HAP-1 (cell line): ENCODE measurements around the gene ITPK1.

ENCODE experiments used
- DNase-seq, 2 experiments: peaks; one replicate each; pipeline ENCODE4 v3.0.0-alpha.2; 2016 to 2020; ENCODE audit warnings: low spot score in 2 of 2
- H3K27me3 ChIP-seq: fragments of 250-450 bp; sonication (Bioruptor Pico); 2 replicates; pipeline ENCODE4 v1.5.1; 2020; ENCODE audit warnings: low read depth, mild to moderate bottlenecking, moderate library complexity
- H3K36me3 ChIP-seq: fragments of 250-450 bp; sonication (Bioruptor Pico); replicated peaks from 2 replicates; pipeline ENCODE4 v1.5.1; 2020; ENCODE audit warnings: mild to moderate bottlenecking
- H3K4me1 ChIP-seq: fragments of 250-450 bp; sonication (Bioruptor Pico); 2 replicates; pipeline ENCODE4 v1.5.1; 2020; ENCODE audit warnings: mild to moderate bottlenecking
- H3K4me3 ChIP-seq: fragments of 250-450 bp; sonication (Bioruptor Pico); 2 replicates; pipeline ENCODE4 v1.5.1; 2020; ENCODE audit warnings: mild to moderate bottlenecking, moderate library complexity
- H3K9me3 ChIP-seq: fragments of 250-450 bp; sonication (Bioruptor Pico); 2 replicates; pipeline ENCODE4 v1.5.1; 2020; ENCODE audit warnings: mild to moderate bottlenecking, moderate library complexity
- in situ Hi-C: fragments of 300-500 bp; cut with MboI; formaldehyde crosslinking; loops from 3 replicates; pipeline ENCODE4 v1.14.3; 2020; ENCODE audit warnings: low sequenced_read_pairs, inconsistent platforms, mixed read lengths

The ITPK1 gene

DNA sequence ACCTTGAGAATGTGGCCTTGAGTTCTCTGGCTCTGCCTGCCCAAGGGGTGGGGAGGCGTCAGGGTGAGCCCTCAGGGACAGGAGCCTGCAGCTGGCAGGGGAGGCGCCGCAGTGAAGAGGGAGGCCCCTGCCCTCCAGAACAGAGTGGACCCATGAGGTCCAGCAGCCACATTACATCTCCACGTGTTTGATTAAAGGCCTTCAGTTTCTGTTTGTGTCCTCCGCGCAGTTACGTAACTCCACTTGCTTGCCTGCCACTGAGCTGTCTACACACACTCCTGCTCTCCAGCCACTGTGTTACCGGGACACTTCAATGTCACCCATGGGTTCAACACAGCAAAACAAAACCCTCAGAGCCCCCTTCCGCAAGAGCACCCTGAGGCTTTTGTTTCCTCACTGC lies 122.4 kb downstream of the ITPK1 start:
- DNase-seq = no peak
- Histone ChIP-seq H3K36me3 (no peaks in the 10 kb centered on the region), H3K27me3 (no peaks in the 10 kb centered on the region), H3K4me3 (no peak overlapping the region), H3K9me3 (no peaks in the 10 kb centered on the region), H3K4me1 (no peaks in the 10 kb centered on the region)
- in situ Hi-C loops = no loop called here

GRCh38 chr14:92991536-92991935 lies 124.2 kb downstream of the ITPK1 start:
- H3K4me1 ChIP-seq = no peaks in the 10 kb centered on the region
- no peak for DNase-seq
- H3K4me3 ChIP-seq = no peak overlapping the region
- H3K9me3 ChIP-seq = no peaks in the 10 kb centered on the region
- H3K27me3 ChIP-seq = no peaks in the 10 kb centered on the region
- in situ Hi-C loops = no loop called here
- H3K36me3 ChIP-seq = no peaks in the 10 kb centered on the region

GRCh38 chr14:92990456-92991430 lies 125.0 kb downstream of the ITPK1 start:
- no peak for DNase-seq
- no peaks in the 10 kb centered on the region for H3K27me3 ChIP-seq
- H3K9me3 ChIP-seq = no peaks in the 10 kb centered on the region
- in situ Hi-C loops = no loop called here
- H3K4me3 ChIP-seq = no peak overlapping the region
- H3K36me3 ChIP-seq = no peaks in the 10 kb centered on the region
- no peaks in the 10 kb centered on the region for H3K4me1 ChIP-seq

DNA sequence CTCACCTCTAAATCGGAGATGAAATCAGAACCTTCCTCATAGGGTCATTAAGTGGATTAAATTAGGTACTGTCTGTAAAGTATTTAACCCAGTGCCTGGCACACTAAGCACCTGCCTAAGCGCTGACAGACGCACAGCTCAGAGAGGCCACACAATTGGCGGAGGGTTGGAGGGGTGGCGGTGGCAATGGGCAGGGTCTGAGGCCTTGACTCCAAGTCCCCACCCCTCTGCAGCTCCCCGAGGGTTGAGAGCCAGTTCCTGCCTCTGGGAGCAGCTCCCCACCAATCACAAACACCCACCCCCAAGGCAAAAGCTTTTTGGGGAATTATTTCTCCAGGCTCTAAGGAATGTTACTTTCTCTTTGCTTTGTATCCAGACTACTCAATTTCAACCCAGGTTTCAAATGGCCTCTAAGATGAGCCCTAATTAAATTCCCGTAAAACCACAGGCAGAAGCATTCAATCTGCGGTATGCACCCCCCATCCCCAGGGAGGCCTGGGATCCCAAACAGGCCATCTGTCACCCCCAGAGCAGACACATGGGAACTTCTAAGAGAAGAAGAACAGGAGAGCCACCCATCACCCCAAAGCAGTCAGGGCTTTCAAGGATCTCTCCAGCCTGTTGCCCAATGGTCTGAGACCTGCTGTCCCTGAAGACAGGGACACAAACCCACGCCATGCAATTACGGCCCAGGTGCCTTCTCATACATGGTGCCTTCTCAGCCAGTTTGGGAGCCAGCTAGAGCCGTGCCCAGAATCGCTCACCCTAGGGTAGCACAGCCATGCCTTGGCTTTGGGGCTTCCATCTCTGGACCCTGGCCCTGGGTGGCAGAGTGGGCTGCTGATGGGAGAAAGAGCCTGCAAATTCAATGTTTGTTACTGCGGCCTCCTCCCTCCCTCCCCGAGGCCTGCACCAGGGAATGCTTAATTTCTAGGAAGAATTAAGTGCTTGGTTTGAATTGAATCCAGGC lies 126.7 kb downstream of the ITPK1 start:
- no peaks in the 10 kb centered on the region for H3K27me3 ChIP-seq
- H3K4me3 ChIP-seq = no peak overlapping the region
- DNase-seq = no peak
- in situ Hi-C loops = no loop called here
- no peaks in the 10 kb centered on the region for H3K9me3 ChIP-seq
- no peaks in the 10 kb centered on the region for H3K4me1 ChIP-seq
- H3K36me3 ChIP-seq = no peaks in the 10 kb centered on the region

- Histone ChIP-seq H3K36me3 (no peaks in the 10 kb centered on the region), H3K27me3 (no peaks in the 10 kb centered on the region), H3K9me3 (no peaks in the 10 kb centered on the region), H3K4me3 (no peak overlapping the region), H3K4me1 (no peaks in the 10 kb centered on the region)
- in situ Hi-C loops = no loop called here
- no peak for DNase-seq
These were observed 127.8 kb downstream of the ITPK1 start for GRCh38 chr14:92987713-92988510.

GRCh38 chr14:92987148-92987570 lies 128.6 kb downstream of the ITPK1 start:
- no peaks in the 10 kb centered on the region for H3K36me3 ChIP-seq
- no peak overlapping the region for H3K4me3 ChIP-seq
- no peak for DNase-seq
- H3K27me3 ChIP-seq = no peaks in the 10 kb centered on the region
- no peaks in the 10 kb centered on the region for H3K9me3 ChIP-seq
- in situ Hi-C loops = no loop called here
- H3K4me1 ChIP-seq = no peaks in the 10 kb centered on the region

- Histone ChIP-seq H3K4me1 (no peaks in the 10 kb centered on the region), H3K36me3 (no peaks in the 10 kb centered on the region), H3K9me3 (no peaks in the 10 kb centered on the region), H3K27me3 (no peaks in the 10 kb centered on the region), H3K4me3 (no peak overlapping the region)
- in situ Hi-C loops = no loop called here
- DNase-seq = no peak
These were observed 129.2 kb downstream of the ITPK1 start for GRCh38 chr14:92986254-92987147.

DNA sequence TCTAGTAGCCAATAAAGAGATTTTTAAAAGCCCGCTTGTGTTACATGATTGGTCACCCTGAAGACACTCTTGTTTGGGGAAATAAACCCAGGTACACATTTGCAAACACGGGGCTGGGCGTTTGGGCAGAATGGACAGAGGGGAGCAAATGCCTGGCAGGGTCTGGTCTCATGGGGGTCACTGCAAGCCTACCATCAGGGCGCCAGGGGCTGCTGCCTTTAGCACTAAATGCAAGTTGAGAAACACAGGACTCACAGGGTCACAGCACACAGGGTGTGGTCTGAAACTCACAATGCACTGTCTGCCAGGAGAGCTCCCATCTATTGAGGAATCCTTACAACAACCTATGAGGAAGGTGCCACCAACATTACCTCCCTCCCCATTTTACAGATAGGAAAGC lies 130.2 kb downstream of the ITPK1 start:
- no peak for DNase-seq
- no peaks in the 10 kb centered on the region for H3K9me3 ChIP-seq
- in situ Hi-C loops = no loop called here
- H3K4me1 ChIP-seq = no peaks in the 10 kb centered on the region
- H3K36me3 ChIP-seq = no peaks in the 10 kb centered on the region
- H3K4me3 ChIP-seq = no peak overlapping the region
- H3K27me3 ChIP-seq = no peaks in the 10 kb centered on the region

DNA sequence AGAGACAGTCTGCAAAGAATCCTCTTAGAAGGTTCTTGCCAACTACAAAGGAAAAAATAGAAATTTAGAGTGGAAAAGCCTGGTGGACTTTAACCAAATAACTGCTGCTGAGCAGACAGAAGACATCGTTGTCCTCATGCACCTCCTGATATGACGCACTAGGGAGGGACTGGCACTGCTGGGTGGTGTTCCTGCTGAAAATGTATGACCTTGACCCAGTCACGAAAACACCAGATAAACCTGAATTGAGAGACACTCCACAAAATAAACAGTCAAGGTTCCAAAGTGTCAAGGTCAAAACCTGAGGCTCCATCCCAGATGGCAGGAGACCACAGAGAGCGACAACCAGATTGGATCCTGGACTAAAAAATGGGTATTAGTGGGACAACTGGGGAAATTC lies 130.8 kb downstream of the ITPK1 start:
- H3K27me3 ChIP-seq = no peaks in the 10 kb centered on the region
- H3K4me1 ChIP-seq = no peaks in the 10 kb centered on the region
- H3K4me3 ChIP-seq = no peak overlapping the region
- no peak for DNase-seq
- in situ Hi-C loops = no loop called here
- H3K9me3 ChIP-seq = peaks cover 3% of the 10 kb centered on the region
- no peaks in the 10 kb centered on the region for H3K36me3 ChIP-seq

DNA sequence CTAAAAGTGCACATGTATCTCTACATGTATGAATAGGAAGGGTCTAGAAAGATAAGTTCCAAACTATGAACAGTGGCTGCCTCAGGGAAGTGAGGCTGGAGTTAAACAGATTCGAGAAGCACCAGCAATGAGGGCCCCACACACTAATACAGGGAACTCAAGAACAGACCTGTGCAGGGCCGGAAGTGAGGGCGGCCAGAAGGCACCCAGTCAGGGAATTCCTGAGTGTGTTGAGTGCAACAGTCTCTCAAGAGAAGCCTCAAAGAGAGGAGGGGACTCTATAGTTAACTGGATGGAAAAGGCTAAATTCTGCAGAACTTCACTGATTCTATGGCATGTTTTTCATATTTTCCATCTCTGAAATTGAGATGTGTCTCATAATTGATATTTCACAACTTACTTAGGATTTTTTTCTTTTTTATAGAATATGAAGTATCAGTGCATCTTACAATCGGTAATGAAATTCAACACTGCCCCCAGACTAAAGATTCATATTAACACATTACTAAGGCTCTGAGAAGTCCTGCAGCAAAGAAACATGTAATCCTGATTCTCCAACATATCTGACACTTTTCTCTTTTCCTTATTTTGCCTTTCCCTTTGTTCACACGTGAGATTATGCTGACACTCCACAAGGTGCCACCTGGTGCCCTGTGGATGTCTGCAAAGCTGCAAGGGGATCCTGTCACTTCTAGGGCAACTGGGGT lies 131.5 kb downstream of the ITPK1 start:
- Histone ChIP-seq H3K36me3 (no peaks in the 10 kb centered on the region), H3K9me3 (peaks cover 5% of the 10 kb centered on the region), H3K4me3 (no peak overlapping the region), H3K27me3 (no peaks in the 10 kb centered on the region), H3K4me1 (no peaks in the 10 kb centered on the region)
- no peak for DNase-seq
- in situ Hi-C loops = no loop called here

DNA sequence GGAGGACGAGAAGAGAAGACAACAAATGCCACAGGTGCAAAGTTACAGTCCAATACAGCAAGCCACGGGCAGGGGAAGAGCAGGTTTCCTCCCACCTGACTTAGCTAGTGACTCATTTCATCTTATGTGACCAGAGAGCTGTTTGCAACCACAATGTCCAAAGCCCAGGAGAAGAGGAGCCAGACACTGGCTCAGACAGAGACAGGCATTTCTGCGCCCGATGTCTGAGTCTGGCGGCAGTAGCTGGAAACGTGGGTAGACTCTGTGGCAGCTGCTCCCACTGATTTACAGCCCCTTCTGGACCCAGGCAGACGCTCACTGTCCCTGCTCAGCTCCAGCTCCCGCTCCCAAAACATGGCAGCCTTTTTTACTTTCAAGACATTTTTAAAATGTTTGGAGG lies 132.8 kb downstream of the ITPK1 start:
- no peaks in the 10 kb centered on the region; the same call in 1 of the 2 replicates for H3K36me3 ChIP-seq
- DNase-seq = no peak

DNA sequence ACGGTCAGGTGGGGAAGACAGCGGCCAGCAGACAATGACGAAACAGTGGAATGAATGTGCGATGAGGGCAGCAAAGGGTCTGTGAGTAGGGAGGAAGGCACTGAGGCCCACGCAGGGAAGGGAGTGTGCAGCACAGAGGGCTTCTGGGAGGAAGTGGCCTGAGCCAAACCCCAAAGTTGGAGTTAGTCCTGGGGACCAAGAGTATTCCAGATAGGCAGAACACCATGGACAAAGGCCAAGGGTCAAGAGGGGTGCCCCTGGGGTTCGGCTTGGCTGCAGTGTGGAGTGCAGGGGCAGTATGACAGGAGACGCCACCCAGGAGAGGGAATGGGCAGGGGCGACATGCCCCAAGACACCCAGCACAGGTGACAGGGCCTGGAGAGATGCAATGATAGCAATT lies 134.0 kb downstream of the ITPK1 start:
- no peaks in the 10 kb centered on the region for H3K4me1 ChIP-seq
- no peaks in the 10 kb centered on the region for H3K27me3 ChIP-seq
- in situ Hi-C loops = no loop called here
- H3K36me3 ChIP-seq = no peaks in the 10 kb centered on the region; the same call in 1 of the 2 replicates
- DNase-seq = no peak
- H3K9me3 ChIP-seq = peaks cover 7% of the 10 kb centered on the region
- no peak overlapping the region for H3K4me3 ChIP-seq

More for the DNA sequence above, 132.8 kb downstream of the ITPK1 start:
- in situ Hi-C loops = no loop called here
- Histone ChIP-seq H3K9me3 (peaks cover 7% of the 10 kb centered on the region), H3K27me3 (no peaks in the 10 kb centered on the region), H3K4me3 (no peak overlapping the region), H3K4me1 (no peaks in the 10 kb centered on the region)
